C4-2B (cell line): ENCODE measurements around the gene PNPO.

Experiments used
- H3K27ac ChIP-seq: fragments of 450-650 bp; 2 replicates; pipeline ENCODE4 v1.5.1; 2017
- ZFX ChIP-seq: fragments of 450-650 bp; IDR thresholded peaks from 2 replicates; pipeline ENCODE4 v1.6.1; 2017
- TF ChIP-seq, protein P1 (sequence below): fragments of 450-650 bp; conservative IDR thresholded peaks from 2 replicates; pipeline ENCODE4 v1.5.1; 2017; ENCODE audit warnings: mild to moderate bottlenecking

Gene PNPO

DNA sequence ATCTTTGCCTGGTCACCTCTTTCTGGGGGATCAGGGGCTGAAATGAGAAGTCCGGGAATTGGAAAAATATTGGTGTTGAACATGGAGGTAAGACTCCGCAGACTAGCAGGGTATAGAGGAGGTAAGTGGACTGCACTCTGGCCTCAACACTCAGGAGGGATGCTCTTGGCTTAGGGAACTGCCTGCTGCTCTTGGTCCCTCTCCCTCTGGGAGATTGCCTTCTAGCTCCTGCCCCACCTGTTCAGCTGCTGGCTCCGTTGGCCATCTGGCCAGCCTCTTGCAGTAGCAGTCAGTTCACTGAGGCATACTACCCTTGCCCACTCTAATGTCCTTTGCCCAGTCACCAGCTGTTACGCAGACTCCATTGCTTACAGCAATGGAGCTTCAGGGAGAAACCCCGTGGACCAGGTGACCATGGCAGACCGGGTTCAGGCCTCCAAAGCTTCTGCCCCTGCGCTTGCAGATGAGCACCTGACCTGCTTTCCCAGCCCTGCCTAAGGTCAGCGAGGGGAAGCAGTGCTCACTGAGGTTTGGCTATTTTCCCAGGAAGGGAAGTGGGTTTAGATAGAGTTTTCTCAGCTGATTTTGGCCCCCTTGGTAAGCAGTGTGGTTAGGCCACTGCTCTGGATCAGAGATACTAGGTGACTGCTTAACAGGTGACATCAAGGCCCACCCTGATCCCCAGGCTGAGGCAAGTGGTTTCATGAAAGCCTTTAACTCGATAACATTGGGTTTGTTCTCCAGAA, 41.4 kb downstream of the PNPO start:
- peak overlapping the region; percentile 91 for H3K27ac ChIP-seq
- TF ChIP-seq ZFX = no peak
- TF ChIP-seq, protein P1, sequence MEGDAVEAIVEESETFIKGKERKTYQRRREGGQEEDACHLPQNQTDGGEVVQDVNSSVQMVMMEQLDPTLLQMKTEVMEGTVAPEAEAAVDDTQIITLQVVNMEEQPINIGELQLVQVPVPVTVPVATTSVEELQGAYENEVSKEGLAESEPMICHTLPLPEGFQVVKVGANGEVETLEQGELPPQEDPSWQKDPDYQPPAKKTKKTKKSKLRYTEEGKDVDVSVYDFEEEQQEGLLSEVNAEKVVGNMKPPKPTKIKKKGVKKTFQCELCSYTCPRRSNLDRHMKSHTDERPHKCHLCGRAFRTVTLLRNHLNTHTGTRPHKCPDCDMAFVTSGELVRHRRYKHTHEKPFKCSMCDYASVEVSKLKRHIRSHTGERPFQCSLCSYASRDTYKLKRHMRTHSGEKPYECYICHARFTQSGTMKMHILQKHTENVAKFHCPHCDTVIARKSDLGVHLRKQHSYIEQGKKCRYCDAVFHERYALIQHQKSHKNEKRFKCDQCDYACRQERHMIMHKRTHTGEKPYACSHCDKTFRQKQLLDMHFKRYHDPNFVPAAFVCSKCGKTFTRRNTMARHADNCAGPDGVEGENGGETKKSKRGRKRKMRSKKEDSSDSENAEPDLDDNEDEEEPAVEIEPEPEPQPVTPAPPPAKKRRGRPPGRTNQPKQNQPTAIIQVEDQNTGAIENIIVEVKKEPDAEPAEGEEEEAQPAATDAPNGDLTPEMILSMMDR = no peak

GRCh38 chr17:47983492-47984223, 42.3 kb downstream of the PNPO start:
- no peak for TF ChIP-seq ZFX
- TF ChIP-seq, protein P1 = no peak
- H3K27ac ChIP-seq = peak overlapping the region; percentile 91

DNA sequence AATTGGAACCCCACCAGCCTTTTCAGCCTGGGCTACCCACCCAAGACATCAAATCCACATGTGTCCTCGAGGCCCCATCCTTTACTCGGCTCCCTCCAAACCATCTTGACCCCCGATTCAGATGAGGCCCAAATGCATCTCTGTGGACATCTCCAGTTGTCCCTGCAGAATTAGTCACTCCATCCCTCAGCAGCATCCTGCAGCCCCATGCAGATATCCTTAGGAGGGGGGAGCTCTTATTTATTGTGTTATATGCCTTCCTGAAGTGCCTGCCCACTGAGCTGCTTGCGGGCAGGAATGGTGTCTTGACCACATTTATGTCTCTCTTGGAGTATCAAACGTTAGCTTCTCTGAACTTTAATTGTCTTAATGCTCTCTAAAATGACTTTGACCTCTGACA, 45.1 kb downstream of the PNPO start:
- H3K27ac ChIP-seq = peak overlapping the region; percentile 91
- TF ChIP-seq, protein P1 = no peak
- TF ChIP-seq ZFX = no peak

GRCh38 chr17:47987240-47987835, 46.0 kb downstream of the PNPO start:
- H3K27ac ChIP-seq = peak overlapping the region; percentile 91
- TF ChIP-seq, protein P1 = no peak
- TF ChIP-seq ZFX = peak; percentile 43; the same call in 1 of the 2 replicates

- peak overlapping the region; percentile 91 for H3K27ac ChIP-seq
Observed at GRCh38 chr17:47988445-47988844, 47.1 kb downstream of the PNPO start.

- H3K27ac ChIP-seq = peak overlapping the region; percentile 91
- no peak for TF ChIP-seq ZFX
- TF ChIP-seq, protein P1 = no peak
Observed at GRCh38 chr17:47989159-47989558, 47.8 kb downstream of the PNPO start.

DNA sequence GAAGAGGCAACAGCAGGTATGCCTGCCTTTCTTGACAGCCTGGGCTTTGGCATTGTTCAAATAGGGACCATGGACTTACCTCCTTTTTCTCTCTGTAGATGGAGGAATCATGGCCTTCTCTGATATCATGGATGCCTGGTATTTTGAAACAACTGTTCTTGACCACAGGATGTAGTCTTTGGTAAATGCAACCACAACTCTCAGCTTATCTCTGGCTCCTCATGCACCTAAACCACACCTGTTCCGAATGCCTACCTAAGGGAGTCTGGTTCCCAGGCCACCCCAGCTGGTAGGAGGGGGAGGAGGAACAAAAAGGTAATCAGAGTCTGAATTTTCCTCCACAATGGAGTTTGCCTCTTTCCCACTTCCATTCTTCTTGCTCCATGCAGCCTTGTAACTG, 48.3 kb downstream of the PNPO start:
- TF ChIP-seq, protein P1 = no peak
- TF ChIP-seq ZFX = no peak

More for the DNA sequence above, 48.3 kb downstream of the PNPO start:
- H3K27ac ChIP-seq = no peak overlapping the region; the same call in 1 of the 2 replicates
